KOPT-K1 (cell line): ENCODE data around the gene LCN6.
"Not testable (repeated sequence)": the region's sequence is repeated elsewhere in the genome, so short reads cannot be mapped to it uniquely, and the experiment has no call there.

Experiments
- H3K27ac ChIP-seq: fragments of 200-600 bp; sonication (generic); 2 replicates; pipeline ENCODE4 v1.5.1; 2016; ENCODE audit warnings: antibody characterized with exemption, mild to moderate bottlenecking, low read depth, low read length; ENCODE audit not compliant: poor library complexity, severe bottlenecking
- H3K36me3 ChIP-seq: fragments of 200-600 bp; sonication (generic); 2 replicates; pipeline ENCODE4 v1.5.1; 2017; ENCODE audit warnings: antibody characterized with exemption, mild to moderate bottlenecking, low read length, moderate library complexity; ENCODE audit not compliant: insufficient read depth
- H3K9me3 ChIP-seq: fragments of 200-600 bp; sonication (generic); 2 replicates; pipeline ENCODE4 v1.5.1; 2017; ENCODE audit warnings: antibody characterized with exemption, low read length, mild to moderate bottlenecking; ENCODE audit not compliant: insufficient read depth, poor library complexity, severe bottlenecking

Gene LCN6

GRCh38 chr9:136720898-136721338 is 27.4 kb downstream of the LCN6 start:
- H3K9me3 ChIP-seq, result no peaks in the 10 kb centered on the region
- no peak overlapping the region for H3K27ac ChIP-seq
- peaks cover 54% of the 10 kb centered on the region for H3K36me3 ChIP-seq

- no peaks in the 10 kb centered on the region for H3K9me3 ChIP-seq
- H3K36me3 ChIP-seq, result peaks cover 48% of the 10 kb centered on the region
- H3K27ac ChIP-seq, result no peak overlapping the region
Measured at GRCh38 chr9:136720251-136720897, 28.0 kb downstream of the LCN6 start.

- H3K36me3 ChIP-seq, result peaks cover 38% of the 10 kb centered on the region
- H3K9me3 ChIP-seq, result no peaks in the 10 kb centered on the region
- no peak overlapping the region for H3K27ac ChIP-seq
Measured at GRCh38 chr9:136719195-136719880, 29.0 kb downstream of the LCN6 start.

GRCh38 chr9:136718345-136719194 is 29.8 kb downstream of the LCN6 start:
- Histone ChIP-seq H3K9me3 (no peaks in the 10 kb centered on the region), H3K36me3 (peaks cover 30% of the 10 kb centered on the region), H3K27ac (no peak overlapping the region)

GRCh38 chr9:136717399-136717798 is 30.9 kb downstream of the LCN6 start:
- Histone ChIP-seq H3K9me3 (no peaks in the 10 kb centered on the region), H3K27ac (no peak overlapping the region), H3K36me3 (peaks cover 19% of the 10 kb centered on the region; the same call in 1 of the 2 replicates)

GRCh38 chr9:136714893-136715274 is 33.4 kb downstream of the LCN6 start:
- H3K27ac ChIP-seq, result no peak overlapping the region

GRCh38 chr9:136714096-136714892 is 34.0 kb downstream of the LCN6 start:
- H3K36me3 ChIP-seq, result no peaks in the 10 kb centered on the region
- no peaks in the 10 kb centered on the region for H3K9me3 ChIP-seq
- no peak overlapping the region for H3K27ac ChIP-seq

More at GRCh38 chr9:136714893-136715274, 33.4 kb downstream of the LCN6 start:
- Histone ChIP-seq H3K36me3 (no peaks in the 10 kb centered on the region), H3K9me3 (no peaks in the 10 kb centered on the region)

- H3K9me3 ChIP-seq, result no peaks in the 10 kb centered on the region
- H3K27ac ChIP-seq, result no peak overlapping the region
- H3K36me3 ChIP-seq, result no peaks in the 10 kb centered on the region
Measured at GRCh38 chr9:136713550-136713949, 34.8 kb downstream of the LCN6 start.

- peak overlapping the region; percentile 18 for H3K27ac ChIP-seq
Measured at GRCh38 chr9:136712690-136713544, 35.4 kb downstream of the LCN6 start.

GRCh38 chr9:136711751-136712689 is 36.3 kb downstream of the LCN6 start, which contains the start of gene DIPK1B:
TSS of gene DIPK1B (plus strand) at chr9:136712572. CDS start at chr9:136712666, 94 bp downstream.
- peak within 1 kb of the TSS; percentile 18 for H3K27ac ChIP-seq

More at GRCh38 chr9:136712690-136713544, 35.4 kb downstream of the LCN6 start:
- H3K9me3 ChIP-seq, result no peaks in the 10 kb centered on the region
- no peaks in the 10 kb centered on the region for H3K36me3 ChIP-seq

GRCh38 chr9:136711219-136711648 is 37.1 kb downstream of the LCN6 start:
- H3K9me3 ChIP-seq, H3K36me3 ChIP-seq, H3K27ac ChIP-seq: not testable (repeated sequence)

More at GRCh38 chr9:136711751-136712689, 36.3 kb downstream of the LCN6 start, which contains the start of gene DIPK1B:
- H3K9me3 ChIP-seq, result no peaks in the 10 kb centered on the region
- no peaks in the 10 kb centered on the region for H3K36me3 ChIP-seq

GRCh38 chr9:136710543-136710942 is 37.8 kb downstream of the LCN6 start:
- Histone ChIP-seq H3K36me3 (no peaks in the 10 kb centered on the region), H3K9me3 (no peaks in the 10 kb centered on the region), H3K27ac (no peak overlapping the region)
